GM19193 (cell line): ENCODE measurements around the gene ADGRB3.

Experiments used
- POLR2A ChIP-seq: IDR thresholded peaks from 4 replicates; pipeline ENCODE4 v1.6.1; 2011; ENCODE audit not compliant: insufficient read depth, insufficient read length; ENCODE audit errors: extremely low read depth

ADGRB3 gene

GRCh38 chr6:69232911-69233448 lies 597.9 kb downstream of the ADGRB3 start:
- TF ChIP-seq POLR2A, result no peak

GRCh38 chr6:69238067-69238466 lies 603.0 kb downstream of the ADGRB3 start:
- TF ChIP-seq POLR2A, result no peak

GRCh38 chr6:69246983-69247382 lies 611.9 kb downstream of the ADGRB3 start:
- TF ChIP-seq POLR2A, result no peak

- TF ChIP-seq POLR2A, result no peak
Measured at GRCh38 chr6:69261010-69261409, 625.9 kb downstream of the ADGRB3 start.

GRCh38 chr6:69263297-69263696 lies 628.2 kb downstream of the ADGRB3 start:
- TF ChIP-seq POLR2A, result no peak

- no peak for TF ChIP-seq POLR2A
Measured at GRCh38 chr6:69265090-69265489, 630.0 kb downstream of the ADGRB3 start.

GRCh38 chr6:69265706-69266105 lies 630.6 kb downstream of the ADGRB3 start:
- no peak for TF ChIP-seq POLR2A

- no peak for TF ChIP-seq POLR2A
Measured at GRCh38 chr6:69276204-69276603, 641.1 kb downstream of the ADGRB3 start.

GRCh38 chr6:69279805-69280204 lies 644.7 kb downstream of the ADGRB3 start:
- TF ChIP-seq POLR2A, result no peak

GRCh38 chr6:69280858-69281257 lies 645.8 kb downstream of the ADGRB3 start:
- TF ChIP-seq POLR2A, result no peak

- TF ChIP-seq POLR2A, result no peak
Measured at GRCh38 chr6:69284176-69284730, 649.2 kb downstream of the ADGRB3 start.

- no peak for TF ChIP-seq POLR2A
Measured at GRCh38 chr6:69285054-69285453, 650.0 kb downstream of the ADGRB3 start.

- no peak for TF ChIP-seq POLR2A
Measured at GRCh38 chr6:69286331-69286730, 651.2 kb downstream of the ADGRB3 start.

GRCh38 chr6:69289689-69290495 lies 654.8 kb downstream of the ADGRB3 start:
- TF ChIP-seq POLR2A, result no peak

- TF ChIP-seq POLR2A, result no peak
Measured at GRCh38 chr6:69293471-69293870, 658.4 kb downstream of the ADGRB3 start.

- TF ChIP-seq POLR2A, result no peak
Measured at GRCh38 chr6:69294407-69294806, 659.3 kb downstream of the ADGRB3 start.
